Measurements from ENCODE around the gene RNF150. TPM values are rescaled to one million over a fixed set of nuclear protein-coding genes. Genes with fewer than 3 reads are reported as not detected.

The RNF150 gene
- total and polyA plus RNA-seq, 4 donors, result 0.27 to 1.4 (median 0.81) TPM

- DNase-seq (ENCODE audit: low spot score), result no peak
- Histone ChIP-seq H3K9ac (ENCODE audit: low read depth in 1 of 2, low read length in 2 of 2) (no peak overlapping the region), H3K4me1 (ENCODE audit: control insufficient read depth in 4 of 4, insufficient read depth in 4 of 4, low read length in 3 of 4) (no peaks in the 10 kb centered on the region), H3K27ac (ENCODE audit: low read depth in 1 of 2, low read length in 2 of 2) (no peak overlapping the region), H3K9me3 (ENCODE audit: control insufficient read depth in 4 of 4, low read length in 3 of 4) (no peaks in the 10 kb centered on the region), H3K4me3 (ENCODE audit: low read depth in 1 of 3, low read length in 3 of 3) (no peak overlapping the region), H3K27me3 (ENCODE audit: control insufficient read depth in 4 of 4, insufficient read depth in 4 of 4, low read length in 3 of 4) (no peaks in the 10 kb centered on the region), H3K36me3 (ENCODE audit: control insufficient read depth in 4 of 4, insufficient read depth in 3 of 4, low read depth in 1 of 4, low read length in 3 of 4) (no peaks in the 10 kb centered on the region)
- TF ChIP-seq JUND (IDR thresholded peaks at IDR 0.05), result no peak
- no peak for TF ChIP-seq ZBTB33 (IDR thresholded peaks at IDR 0.05)
- TF ChIP-seq CTCF (IDR thresholded peaks at IDR 0.05; ENCODE audit: low read depth, low read length, missing input control), result no peak
- no peak for TF ChIP-seq FOXA1 (IDR thresholded peaks at IDR 0.05)
- TF ChIP-seq SP1 (IDR thresholded peaks at IDR 0.05), result no peak
- no peak for TF ChIP-seq TAF1 (conservative IDR thresholded peaks at IDR 0.05)
- TF ChIP-seq RAD21 (IDR thresholded peaks at IDR 0.05), result no peak
- no peak for TF ChIP-seq ATF3 (IDR thresholded peaks at IDR 0.05)
- no peak for TF ChIP-seq MAX (IDR thresholded peaks at IDR 0.05)
- TF ChIP-seq FOXA2 (IDR thresholded peaks at IDR 0.05), result no peak
- no peak for TF ChIP-seq HNF4A (conservative IDR thresholded peaks at IDR 0.05)
- no peak for TF ChIP-seq NR2F2 (IDR thresholded peaks at IDR 0.05)
- TF ChIP-seq REST (IDR thresholded peaks at IDR 0.05), result no peak
- TF ChIP-seq EGR1 (IDR thresholded peaks at IDR 0.05; ENCODE audit: low read depth in 2 of 2), result no peak
- TF ChIP-seq HNF4G (IDR thresholded peaks at IDR 0.05), result no peak
- no peak for TF ChIP-seq GABPA (IDR thresholded peaks at IDR 0.05 in 1 of 2, conservative IDR thresholded peaks at IDR 0.05 in 1 of 2)
- no peak for TF ChIP-seq RXRA (IDR thresholded peaks at IDR 0.05)
- TF ChIP-seq YY1 (IDR thresholded peaks at IDR 0.05), result no peak
- WGBS, result 89% methylated on average over 1 of the region's 1 CpG
Measured at GRCh38 chr4:140819610-140820009, 313.7 kb downstream of the RNF150 start.
